Measurements from ENCODE around the gene JMJD1C. TPM values are rescaled to one million over a fixed set of nuclear protein-coding genes. Genes with fewer than 3 reads are reported as not detected.

Gene JMJD1C
- total RNA-seq, 1 experiment from 2014 or later = 66.3 TPM

GRCh38 chr10:63324495-63324854 lies 141.3 kb downstream of the JMJD1C start:
- TF ChIP-seq SIN3A (IDR thresholded peaks at IDR 0.05; ENCODE audit: low read depth) (no peak), EZH2 (IDR thresholded peaks at IDR 0.05) (no peak), ATF3 (IDR thresholded peaks at IDR 0.05) (no peak), POLR2A (IDR thresholded peaks at IDR 0.05; ENCODE audit: borderline replicate concordance, extremely low read depth, insufficient read depth, insufficient read length) (no peak), CEBPB (IDR thresholded peaks at IDR 0.05; ENCODE audit: low read depth) (no peak), ELF1 (IDR thresholded peaks at IDR 0.05; ENCODE audit: borderline replicate concordance, low read depth) (no peak), JUND (IDR thresholded peaks at IDR 0.05) (no peak), SRF (IDR thresholded peaks at IDR 0.05; ENCODE audit: low read depth) (no peak), TCF7L2 (IDR thresholded peaks at IDR 0.05; ENCODE audit: borderline replicate concordance, extremely low read depth, insufficient read depth, insufficient read length) (no peak), ZNF274 (IDR thresholded peaks at IDR 0.05; ENCODE audit: low read depth, low read length) (no peak)
- intact Hi-C loops (cut with micrococcal nuclease) = no loop called here
- peaks cover 18% of the 10 kb centered on the region for H3K79me2 ChIP-seq (ENCODE audit: insufficient read depth, low read length)
- H3K4me3 ChIP-seq (replicated peaks in 1 of 2; ENCODE audit: low read depth in 1 of 2, low read length in 2 of 2) = no peak overlapping the region
- DNase-seq (ENCODE audit: low read depth, low spot score) (no peak), ATAC-seq (no peak)
- H2AFZ ChIP-seq (ENCODE audit: low read depth, low read length, poor library complexity, severe bottlenecking) = no peak overlapping the region
- H3K27ac ChIP-seq (ENCODE audit: low read depth, low read length) = no peak overlapping the region
- H3K4me2 ChIP-seq (ENCODE audit: low read length) = no peak overlapping the region
- RAD21 ChIA-PET (ENCODE audit: low non-redundant PET in 1 of 2, low total read pairs in 2 of 2, uncharacterized antibody in 2 of 2, unreplicated experiment in 2 of 2) = no interaction called here
- no peaks in the 10 kb centered on the region for H3K4me1 ChIP-seq (ENCODE audit: control insufficient read depth in 1 of 2, insufficient read depth in 2 of 2, low read length in 2 of 2)
- no TSS peak for BruUV-seq (replicated peaks)
- H4K20me1 ChIP-seq (ENCODE audit: insufficient read depth) = no peaks in the 10 kb centered on the region
- no peak overlapping the region for H3K9ac ChIP-seq (ENCODE audit: low read length)
- no peaks in the 10 kb centered on the region for H3K27me3 ChIP-seq (ENCODE audit: insufficient read depth, low read length)
- POLR2A ChIA-PET = no interaction called here
- CTCF ChIA-PET = interaction anchor here (0.6 kb wide), 1 partner anchor 10 kb away, joined by 4 read pairs; no protein-coding TSS in a partner anchor
- H3K9me3 ChIP-seq (ENCODE audit: control insufficient read depth in 1 of 2, insufficient read depth in 1 of 2, low read depth in 1 of 2, low read length in 2 of 2) = no peaks in the 10 kb centered on the region
- no peaks in the 10 kb centered on the region for H3K36me3 ChIP-seq (ENCODE audit: control insufficient read depth in 1 of 2, insufficient read depth in 2 of 2, low read length in 2 of 2)
- no peaks in the 10 kb centered on the region for H3K9me2 ChIP-seq (ENCODE audit: insufficient read depth)

GRCh38 chr10:63323701-63324494 lies 141.9 kb downstream of the JMJD1C start:
- H3K79me2 ChIP-seq (ENCODE audit: insufficient read depth, low read length) = peaks cover 17% of the 10 kb centered on the region
- BruUV-seq (replicated peaks) = no TSS peak
- POLR2A ChIA-PET = no interaction called here
- H3K9me3 ChIP-seq (ENCODE audit: control insufficient read depth in 1 of 2, insufficient read depth in 1 of 2, low read depth in 1 of 2, low read length in 2 of 2) = no peaks in the 10 kb centered on the region
- no peak overlapping the region for H3K4me3 ChIP-seq (replicated peaks in 1 of 2; ENCODE audit: low read depth in 1 of 2, low read length in 2 of 2)
- no peaks in the 10 kb centered on the region for H3K4me1 ChIP-seq (ENCODE audit: control insufficient read depth in 1 of 2, insufficient read depth in 2 of 2, low read length in 2 of 2)
- no peaks in the 10 kb centered on the region for H3K27me3 ChIP-seq (ENCODE audit: insufficient read depth, low read length)
- RAD21 ChIA-PET (ENCODE audit: low non-redundant PET in 1 of 2, low total read pairs in 2 of 2, uncharacterized antibody in 2 of 2, unreplicated experiment in 2 of 2) = no interaction called here
- no peak overlapping the region for H3K27ac ChIP-seq (ENCODE audit: low read depth, low read length)
- H3K9me2 ChIP-seq (ENCODE audit: insufficient read depth) = no peaks in the 10 kb centered on the region
- no peaks in the 10 kb centered on the region for H4K20me1 ChIP-seq (ENCODE audit: insufficient read depth)
- intact Hi-C loops (cut with micrococcal nuclease) = no loop called here
- H3K36me3 ChIP-seq (ENCODE audit: control insufficient read depth in 1 of 2, insufficient read depth in 2 of 2, low read length in 2 of 2) = no peaks in the 10 kb centered on the region
- no peak for ATAC-seq
- H3K4me2 ChIP-seq (ENCODE audit: low read length) = no peak overlapping the region
- no peak for DNase-seq (ENCODE audit: low read depth, low spot score)
- H2AFZ ChIP-seq (ENCODE audit: low read depth, low read length, poor library complexity, severe bottlenecking) = no peak overlapping the region
- H3K9ac ChIP-seq (ENCODE audit: low read length) = no peak overlapping the region
- CTCF ChIA-PET = interaction anchor here (0.6 kb wide), 1 partner anchor 11 kb away, joined by 4 read pairs; no protein-coding TSS in a partner anchor
- TF ChIP-seq TCF7L2 (IDR thresholded peaks at IDR 0.05; ENCODE audit: borderline replicate concordance, extremely low read depth, insufficient read depth, insufficient read length) (no peak), EZH2phosphoT487 (IDR thresholded peaks at IDR 0.05; ENCODE audit: borderline replicate concordance) (no peak), REST (IDR thresholded peaks at IDR 0.05; ENCODE audit: low read depth) (no peak), POLR2A (IDR thresholded peaks at IDR 0.05; ENCODE audit: borderline replicate concordance, extremely low read depth, insufficient read depth, insufficient read length) (no peak), EZH2 (IDR thresholded peaks at IDR 0.05) (no peak), SP1 (IDR thresholded peaks at IDR 0.05; ENCODE audit: low read depth) (no peak), ELF1 (IDR thresholded peaks at IDR 0.05; ENCODE audit: borderline replicate concordance, low read depth) (no peak), ATF3 (IDR thresholded peaks at IDR 0.05) (no peak), ZFX (IDR thresholded peaks at IDR 0.05) (no peak), JUND (IDR thresholded peaks at IDR 0.05) (no peak), SRF (IDR thresholded peaks at IDR 0.05; ENCODE audit: low read depth) (no peak), EGR1 (IDR thresholded peaks at IDR 0.05; ENCODE audit: low read depth) (no peak)

Data from HCT116 (cell line).